Measurements from ENCODE around the gene POLR1E.

Gene POLR1E

GRCh38 chr9:37485389-37486255 lies at the start of gene POLR1E:
Gene POLR1E, plus strand, starts transcription at chr9:37485948. Its CDS starts 100 bp downstream, at chr9:37486048.
- DNase-seq, result peak; percentile 91

GRCh38 chr9:37436540-37436939 lies 49.2 kb upstream of the POLR1E start:
- no peak for DNase-seq

- no peak for DNase-seq
Observed at GRCh38 chr9:37437010-37437409, 48.7 kb upstream of the POLR1E start.

- no peak for DNase-seq
Observed at GRCh38 chr9:37437621-37438020, 48.1 kb upstream of the POLR1E start.

GRCh38 chr9:37438359-37438758 lies 47.4 kb upstream of the POLR1E start:
- no peak for DNase-seq

- DNase-seq, result no peak
Observed at GRCh38 chr9:37441776-37442370, 43.9 kb upstream of the POLR1E start.

- no peak for DNase-seq
Observed at GRCh38 chr9:37442556-37442955, 43.2 kb upstream of the POLR1E start.

- no peak for DNase-seq
Observed at GRCh38 chr9:37443566-37443965, 42.2 kb upstream of the POLR1E start.

- DNase-seq, result no peak
Observed at GRCh38 chr9:37444890-37445289, 40.9 kb upstream of the POLR1E start.

- DNase-seq, result no peak
Observed at GRCh38 chr9:37445832-37446231, 39.9 kb upstream of the POLR1E start.

GRCh38 chr9:37446401-37446800 lies 39.3 kb upstream of the POLR1E start:
- no peak for DNase-seq

- DNase-seq, result no peak
Observed at GRCh38 chr9:37447111-37447510, 38.6 kb upstream of the POLR1E start.

GRCh38 chr9:37449862-37450632 lies 35.7 kb upstream of the POLR1E start:
- DNase-seq, result no peak

- DNase-seq, result no peak
Observed at GRCh38 chr9:37451628-37452027, 34.1 kb upstream of the POLR1E start.

- DNase-seq, result no peak
Observed at GRCh38 chr9:37452611-37453010, 33.1 kb upstream of the POLR1E start.

GRCh38 chr9:37453827-37454226 lies 31.9 kb upstream of the POLR1E start:
- DNase-seq, result no peak

GRCh38 chr9:37454238-37454637 lies 31.5 kb upstream of the POLR1E start:
- no peak for DNase-seq

GRCh38 chr9:37455884-37456647 lies 29.7 kb upstream of the POLR1E start:
- DNase-seq, result no peak

- DNase-seq, result no peak
Observed at GRCh38 chr9:37456817-37457216, 28.9 kb upstream of the POLR1E start.

- no peak for DNase-seq
Observed at GRCh38 chr9:37464006-37464405, 21.7 kb upstream of the POLR1E start.

GRCh38 chr9:37464426-37465248 lies 21.1 kb upstream of the POLR1E start:
- DNase-seq, result peak; percentile 80
